ENCODE data around the gene ACIN1.

GRCh38 chr14:23132970-23133369 is 38.0 kb upstream of the ACIN1 start:
- TF ChIP-seq FOXM1 (IDR thresholded peaks at IDR 0.05; ENCODE audit: low read depth) (no peak), FOXM1 (CRISPR knock-in tag; IDR thresholded peaks at IDR 0.05; ENCODE audit: low read depth) (no peak), CTCF (IDR thresholded peaks at IDR 0.05 in 2 of 3, conservative IDR thresholded peaks at IDR 0.05 in 1 of 3; ENCODE audit: insufficient read depth in 2 of 3, low read depth in 1 of 3, low read length in 3 of 3) (no peak), MLLT1 (IDR thresholded peaks at IDR 0.05) (no peak), CBX3 (IDR thresholded peaks at IDR 0.05; ENCODE audit: borderline replicate concordance in 1 of 2, low read length in 2 of 2) (no peak), PML (IDR thresholded peaks at IDR 0.05; ENCODE audit: low read length) (no peak), NFIC (IDR thresholded peaks at IDR 0.05) (no peak), USF1 (CRISPR knock-in tag; IDR thresholded peaks at IDR 0.05) (no peak), JUN (IDR thresholded peaks at IDR 0.05; ENCODE audit: borderline replicate concordance, low read depth, low read length) (no peak), JUN (CRISPR knock-in tag; IDR thresholded peaks at IDR 0.05; ENCODE audit: borderline replicate concordance) (no peak), RAD21 (CRISPR knock-in tag; conservative IDR thresholded peaks at IDR 0.05 in 1 of 2, IDR thresholded peaks at IDR 0.05 in 1 of 2) (no peak), FOXP4 (CRISPR knock-in tag; IDR thresholded peaks at IDR 0.05; ENCODE audit: borderline replicate concordance) (no peak), ZBTB11 (CRISPR knock-in tag; IDR thresholded peaks at IDR 0.05) (no peak), AFF4 (CRISPR knock-in tag; IDR thresholded peaks at IDR 0.05) (no peak)

All from K562 (cell line).